Adrenal gland (tissue), 12 donors: ENCODE data around the gene PLPP2. TPM values are rescaled to one million over a fixed set of nuclear protein-coding genes. Genes with fewer than 3 reads are reported as not detected.

Source experiments
- polyA plus RNA-seq, 3 donors: library from polyadenylated mRNA; stranded (reverse); fragments of 200-250 nt in 2 of 3; fragments of 350-450 nt in 1 of 3; fragmentation: Illumina TruSeq in 1 of 3; extraction: RNeasy Lipid Tissue Mini Kit (QIAGEN cat#74804) in 1 of 3; gene quantifications; one replicate each; pipeline ENCODE4 v1.2.3, GENCODE V29; 2013 to 2014
- total RNA-seq, 9 donors: library from RNA; depleted of rRNA in 4 of 9; stranded (reverse); fragments of >200 nt in 4 of 9; fragments of 120-200 nt in 1 of 9; fragmentation: NEBNext Ultra II Directional in 1 of 9; extraction: Animal tissue kit (Norgen Biotek cat#: 25700) in 1 of 9; gene quantifications; one replicate each; pipeline versions ENCODE4 v1.1.0 to v1.2.4, GENCODE V29; 2013 to 2023
- donor health status: healthy with polysubstance abuse.
- donor health status: Bipolar disorder and iron deficiency.
- donor health status: DM: yes; HTN: yes; CAD: no.
- donor health status: DM: no; HTN: no; CAD: no.
- donor health status: DM: no; HTN: no; CAD: no.
- donor health status: DM: yes; HTN: yes; CAD: no.

The PLPP2 gene
- total and polyA plus RNA-seq, 12 donors = 0.33 to 272 (median 5.0) TPM

Other genes with a start within 250 kb of the PLPP2 start
- gene OR4F17, start 184.3 kb downstream of the PLPP2 start, total RNA-seq = not detected
- not detected for gene OR4F17, start 184.3 kb downstream of the PLPP2 start, polyA plus RNA-seq
- 10 to 100 TPM; 10.8 to 24.2 (median 14.3) TPM for gene MIER2, start 53.4 kb upstream of the PLPP2 start, total RNA-seq
- gene MIER2, start 53.4 kb upstream of the PLPP2 start, polyA plus RNA-seq = 10 to 100 TPM; 11.6 to 33.9 (median 29.5) TPM
- gene C2CD4C, start 117.7 kb upstream of the PLPP2 start, total RNA-seq = 1 to 10 TPM in 6 of 9 donors, under 1 TPM in 3; 0.17 to 2.1 (median 1.1) TPM
- 1 to 10 TPM in 2 of 3 donors, not detected in 1; 2.1 to 3.2 TPM for gene C2CD4C, start 117.7 kb upstream of the PLPP2 start, polyA plus RNA-seq
- gene SHC2, start 169.6 kb upstream of the PLPP2 start, total RNA-seq = 10 to 100 TPM in 8 of 9 donors, 1 to 10 TPM in 1; 6.8 to 81.4 (median 36.3) TPM
- gene SHC2, start 169.6 kb upstream of the PLPP2 start, polyA plus RNA-seq = 100 to 1,000 TPM in 1 of 3 donors, 10 to 100 TPM in 1, 1 to 10 TPM in 1; 1.2 to 196 (median 45.9) TPM
- gene MADCAM1, start 205.1 kb upstream of the PLPP2 start, total RNA-seq = 1 to 10 TPM in 2 of 9 donors, under 1 TPM in 6, not detected in 1; 0.14 to 1.2 (median 0.67) TPM
- 1 to 10 TPM in 2 of 3 donors, not detected in 1; 2.2 to 4.8 TPM for gene MADCAM1, start 205.1 kb upstream of the PLPP2 start, polyA plus RNA-seq
- gene TPGS1, start 216.1 kb upstream of the PLPP2 start, total RNA-seq = 100 to 1,000 TPM in 2 of 9 donors, 10 to 100 TPM in 7; 17.9 to 123 (median 39.9) TPM
- gene TPGS1, start 216.1 kb upstream of the PLPP2 start, polyA plus RNA-seq = 10 to 100 TPM in 2 of 3 donors, under 1 TPM in 1; 0.07 to 43.6 (median 33.5) TPM
- 10 to 100 TPM; 42.4 to 85.7 (median 61.9) TPM for gene CDC34, start 240.4 kb upstream of the PLPP2 start, total RNA-seq
- gene CDC34, start 240.4 kb upstream of the PLPP2 start, polyA plus RNA-seq = 100 to 1,000 TPM in 2 of 3 donors, 10 to 100 TPM in 1; 22.2 to 151 (median 124) TPM